ENCODE measurements around the gene WDFY2.

Gene WDFY2

GRCh38 chr13:51767100-51767499 is 182.8 kb downstream of the WDFY2 start:
- no peak for DNase-seq (ENCODE audit: low spot score)
- FAIRE-seq: no peak

GRCh38 chr13:51768378-51768921 is 184.2 kb downstream of the WDFY2 start:
- no peak for FAIRE-seq
- DNase-seq (ENCODE audit: low spot score): no peak

- DNase-seq (ENCODE audit: low spot score) (no peak), FAIRE-seq (no peak)
Measured at GRCh38 chr13:51768976-51769375, 184.7 kb downstream of the WDFY2 start.

GRCh38 chr13:51769455-51770127 is 185.3 kb downstream of the WDFY2 start:
- no peak for FAIRE-seq

GRCh38 chr13:51770160-51770559 is 185.9 kb downstream of the WDFY2 start:
- DNase-seq (ENCODE audit: low spot score) (no peak), FAIRE-seq (no peak)

More at GRCh38 chr13:51769455-51770127, 185.3 kb downstream of the WDFY2 start:
- DNase-seq (ENCODE audit: low spot score): no peak

GRCh38 chr13:51770681-51771417 is 186.6 kb downstream of the WDFY2 start:
- DNase-seq (ENCODE audit: low spot score): no peak

GRCh38 chr13:51771418-51772104 is 187.3 kb downstream of the WDFY2 start:
- no peak for DNase-seq (ENCODE audit: low spot score)
- no peak for FAIRE-seq

More at GRCh38 chr13:51770681-51771417, 186.6 kb downstream of the WDFY2 start:
- FAIRE-seq: no peak

GRCh38 chr13:51772105-51772455 is 187.8 kb downstream of the WDFY2 start:
- FAIRE-seq: no peak
- no peak for DNase-seq (ENCODE audit: low spot score)

GRCh38 chr13:51772781-51773180 is 188.5 kb downstream of the WDFY2 start:
- DNase-seq (ENCODE audit: low spot score) (no peak), FAIRE-seq (no peak)

GRCh38 chr13:51773515-51773914 is 189.3 kb downstream of the WDFY2 start:
- FAIRE-seq: no peak
- DNase-seq (ENCODE audit: low spot score): no peak

- DNase-seq (ENCODE audit: low spot score) (no peak), FAIRE-seq (no peak)
Measured at GRCh38 chr13:51776179-51776578, 191.9 kb downstream of the WDFY2 start.

- FAIRE-seq (no peak), DNase-seq (ENCODE audit: low spot score) (no peak)
Measured at GRCh38 chr13:51777921-51778320, 193.7 kb downstream of the WDFY2 start.

GRCh38 chr13:51778392-51778791 is 194.1 kb downstream of the WDFY2 start:
- no peak for FAIRE-seq
- DNase-seq (ENCODE audit: low spot score): no peak

GRCh38 chr13:51780099-51780498 is 195.8 kb downstream of the WDFY2 start:
- DNase-seq (ENCODE audit: low spot score) (no peak), FAIRE-seq (no peak)

- peak; percentile 23 for DNase-seq (ENCODE audit: low spot score)
- FAIRE-seq: no peak
Measured at GRCh38 chr13:51781246-51782022, 197.2 kb downstream of the WDFY2 start.

GRCh38 chr13:51782026-51782710 is 197.9 kb downstream of the WDFY2 start:
- FAIRE-seq: no peak
- DNase-seq (ENCODE audit: low spot score): no peak

- DNase-seq (ENCODE audit: low spot score) (no peak), FAIRE-seq (no peak)
Measured at GRCh38 chr13:51783428-51784094, 199.3 kb downstream of the WDFY2 start.

GRCh38 chr13:51784097-51784496 is 199.8 kb downstream of the WDFY2 start:
- no peak for FAIRE-seq
- DNase-seq (ENCODE audit: low spot score): no peak

GRCh38 chr13:51785712-51786424 is 201.6 kb downstream of the WDFY2 start:
- DNase-seq (ENCODE audit: low spot score): no peak
- no peak for FAIRE-seq
